ENCODE data around the gene STMP1. TPM values are rescaled to one million over a fixed set of nuclear protein-coding genes. Genes with fewer than 3 reads are reported as not detected.

STMP1 gene
- total RNA-seq, 1 donor from 2014 or later, result 58.9 TPM

GRCh38 chr7:135721198-135721820 lies 59.0 kb downstream of the STMP1 start:
- no peak for DNase-seq (ENCODE audit: low read depth, low spot score)
- no peaks in the 10 kb centered on the region for H3K27me3 Mint-ChIP-seq (ENCODE audit: low read depth)
- no peak overlapping the region for H3K4me3 Mint-ChIP-seq
- TF ChIP-seq, protein P1, sequence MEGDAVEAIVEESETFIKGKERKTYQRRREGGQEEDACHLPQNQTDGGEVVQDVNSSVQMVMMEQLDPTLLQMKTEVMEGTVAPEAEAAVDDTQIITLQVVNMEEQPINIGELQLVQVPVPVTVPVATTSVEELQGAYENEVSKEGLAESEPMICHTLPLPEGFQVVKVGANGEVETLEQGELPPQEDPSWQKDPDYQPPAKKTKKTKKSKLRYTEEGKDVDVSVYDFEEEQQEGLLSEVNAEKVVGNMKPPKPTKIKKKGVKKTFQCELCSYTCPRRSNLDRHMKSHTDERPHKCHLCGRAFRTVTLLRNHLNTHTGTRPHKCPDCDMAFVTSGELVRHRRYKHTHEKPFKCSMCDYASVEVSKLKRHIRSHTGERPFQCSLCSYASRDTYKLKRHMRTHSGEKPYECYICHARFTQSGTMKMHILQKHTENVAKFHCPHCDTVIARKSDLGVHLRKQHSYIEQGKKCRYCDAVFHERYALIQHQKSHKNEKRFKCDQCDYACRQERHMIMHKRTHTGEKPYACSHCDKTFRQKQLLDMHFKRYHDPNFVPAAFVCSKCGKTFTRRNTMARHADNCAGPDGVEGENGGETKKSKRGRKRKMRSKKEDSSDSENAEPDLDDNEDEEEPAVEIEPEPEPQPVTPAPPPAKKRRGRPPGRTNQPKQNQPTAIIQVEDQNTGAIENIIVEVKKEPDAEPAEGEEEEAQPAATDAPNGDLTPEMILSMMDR (conservative IDR thresholded peaks at IDR 0.05), result no peak
- no peaks in the 10 kb centered on the region for H3K36me3 Mint-ChIP-seq (ENCODE audit: low read depth)
- peaks cover 17% of the 10 kb centered on the region for H3K4me1 Mint-ChIP-seq
- H3K9me3 Mint-ChIP-seq, result no peaks in the 10 kb centered on the region
- no peak overlapping the region for H3K27ac Mint-ChIP-seq (ENCODE audit: unreplicated experiment)

DNA sequence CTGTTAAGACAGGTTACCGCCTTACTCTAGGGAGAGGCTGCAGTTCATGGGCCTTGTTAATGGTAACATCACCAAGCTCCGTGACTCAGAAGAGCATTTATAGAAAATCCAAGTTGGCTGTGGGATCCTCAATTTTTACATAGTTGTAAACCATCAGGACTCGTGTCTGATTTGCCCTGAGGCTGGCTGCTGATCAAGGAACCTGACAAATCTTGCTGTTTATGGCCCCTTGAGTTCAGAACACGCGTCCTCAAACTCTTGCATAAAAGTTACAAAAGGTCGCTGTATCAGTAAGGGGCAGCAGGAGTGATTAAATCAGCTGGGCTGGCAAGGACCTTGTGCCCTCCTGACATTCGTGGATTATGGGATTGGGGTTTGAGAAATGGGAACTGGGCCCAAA lies 61.1 kb downstream of the STMP1 start:
- H3K4me1 Mint-ChIP-seq, result peaks cover 15% of the 10 kb centered on the region
- no peak for DNase-seq (ENCODE audit: low read depth, low spot score)
- no peaks in the 10 kb centered on the region for H3K27me3 Mint-ChIP-seq (ENCODE audit: low read depth)
- no peaks in the 10 kb centered on the region for H3K36me3 Mint-ChIP-seq (ENCODE audit: low read depth)
- H3K4me3 Mint-ChIP-seq, result no peak overlapping the region
- H3K9me3 Mint-ChIP-seq, result no peaks in the 10 kb centered on the region
- TF ChIP-seq, protein P1 (conservative IDR thresholded peaks at IDR 0.05), result no peak
- no peak overlapping the region for H3K27ac Mint-ChIP-seq (ENCODE audit: unreplicated experiment)

Other genes with a start within 250 kb of the STMP1 start
- 27.6 and 31.1 TPM in 2 replicates for gene CNOT4, start 152.4 kb upstream of the STMP1 start, total RNA-seq
- 147 and 148 TPM in 2 replicates for gene NUP205, start 104.6 kb upstream of the STMP1 start, total RNA-seq
- gene SLC13A4, start 65.7 kb downstream of the STMP1 start, total RNA-seq, result 0.27 and 0.68 TPM in 2 replicates
- not detected in 2 replicates for gene FAM180A, start 86.3 kb downstream of the STMP1 start, total RNA-seq